UCSD-AML1 (cell line): ENCODE measurements around the gene PRSS27.

Experiments
- DNase-seq: peaks from one replicate; lab custom pipeline; 2025; ENCODE audit not compliant: unreplicated experiment; lab: John Stamatoyannopoulos, UW

Gene PRSS27

DNA sequence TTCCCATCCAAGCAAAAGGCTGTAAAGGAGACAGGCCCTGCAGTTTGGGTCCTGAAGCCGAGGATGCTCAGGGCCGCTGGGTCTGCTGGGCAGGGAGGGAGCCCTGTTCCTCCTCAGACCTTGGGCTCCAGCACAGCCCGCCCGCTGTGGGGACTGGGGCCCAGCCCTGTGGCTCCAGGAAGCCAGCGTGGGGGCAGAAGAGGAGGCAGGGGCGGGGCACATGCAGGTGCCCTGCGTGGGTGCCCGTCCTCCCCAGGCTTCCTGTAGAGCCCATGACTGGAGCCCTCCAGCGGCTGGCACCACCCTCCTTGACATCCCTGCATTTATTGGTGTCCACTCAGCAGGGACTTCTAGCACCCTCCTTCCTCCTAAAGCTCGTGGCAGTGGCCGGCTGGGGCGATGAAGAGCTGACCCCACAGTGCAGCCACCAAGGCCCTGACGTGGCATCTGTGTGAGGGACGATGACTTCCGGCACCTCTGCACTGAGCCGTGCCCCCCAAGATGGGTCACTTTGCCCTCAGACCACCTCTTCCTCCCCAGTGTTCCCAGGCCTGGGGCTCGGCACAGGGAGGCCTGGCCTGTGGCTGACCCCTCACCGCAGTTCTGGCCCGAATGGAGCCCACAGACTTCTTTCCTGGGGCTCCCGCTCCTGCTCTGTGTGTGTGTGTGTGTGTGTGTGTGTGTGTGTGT is 9.9 kb downstream of the PRSS27 start:
- DNase-seq: no peak

DNA sequence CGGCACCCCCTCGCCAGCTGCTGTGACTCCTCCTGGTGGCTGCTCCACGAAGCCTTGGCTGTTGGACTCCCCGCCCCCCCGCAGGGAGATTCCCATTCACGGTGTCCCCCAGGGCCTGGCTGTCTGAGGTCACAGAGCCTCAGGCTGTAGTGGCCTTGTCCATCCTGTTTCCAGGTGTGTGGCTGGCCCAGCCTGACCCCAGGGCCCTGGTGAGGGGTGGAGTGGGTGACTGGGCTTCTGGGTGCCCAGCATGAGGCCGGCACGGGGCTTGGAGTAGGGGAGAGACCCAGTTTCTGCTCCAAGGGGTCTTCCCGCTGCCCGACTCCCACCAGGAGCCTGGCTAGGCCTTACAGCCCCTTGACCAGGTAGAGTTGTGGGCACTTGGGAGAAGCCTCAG is 10.4 kb downstream of the PRSS27 start:
- no peak for DNase-seq

DNA sequence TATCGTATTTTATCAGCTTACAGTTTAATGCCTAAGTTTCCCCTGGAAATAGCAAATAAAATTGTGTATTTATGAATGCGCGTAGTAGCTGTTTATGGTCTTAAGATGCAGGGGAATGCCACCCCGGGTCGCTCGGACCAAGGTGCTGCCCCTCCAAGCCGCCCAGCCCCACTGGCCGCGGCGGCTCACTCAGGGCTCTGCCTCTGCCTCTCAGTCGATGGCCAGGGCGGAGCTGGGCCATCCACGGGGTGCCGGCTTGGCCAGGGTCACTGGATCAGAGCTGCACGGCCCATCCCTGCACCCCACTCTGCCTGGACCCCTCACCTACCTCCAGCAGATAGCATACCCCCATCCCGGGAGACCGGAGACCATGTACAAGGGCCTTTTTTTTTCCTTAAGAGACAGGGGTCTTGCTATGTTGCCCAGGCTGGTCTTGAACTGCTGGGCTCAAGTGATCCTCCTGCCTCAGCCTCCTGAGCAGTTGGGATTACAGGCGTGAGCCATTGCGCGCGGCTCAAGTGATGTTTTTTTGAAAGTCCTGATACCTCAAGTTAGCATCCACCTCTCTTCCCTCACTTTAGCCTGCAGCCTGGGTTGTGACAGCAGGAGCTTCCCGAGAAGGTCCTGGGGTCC is 11.0 kb downstream of the PRSS27 start:
- no peak for DNase-seq

DNA sequence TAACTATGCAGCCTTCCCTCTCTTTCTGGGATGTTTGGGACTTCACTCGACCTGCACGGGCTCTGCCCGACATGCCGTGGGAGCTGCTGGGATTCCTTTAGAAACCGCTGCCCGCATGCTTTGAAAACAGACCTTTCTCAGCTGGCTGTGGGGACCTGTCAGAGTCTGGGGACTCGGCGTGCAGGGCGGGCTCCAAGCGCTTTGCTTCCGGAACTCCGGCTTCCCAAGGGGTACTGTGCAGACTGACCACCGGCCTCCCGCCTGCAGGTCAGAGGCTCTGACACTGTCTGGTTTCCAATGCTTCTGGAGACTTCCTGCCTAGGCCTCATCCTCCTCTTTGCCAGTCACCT is 11.8 kb downstream of the PRSS27 start:
- no peak for DNase-seq

DNA sequence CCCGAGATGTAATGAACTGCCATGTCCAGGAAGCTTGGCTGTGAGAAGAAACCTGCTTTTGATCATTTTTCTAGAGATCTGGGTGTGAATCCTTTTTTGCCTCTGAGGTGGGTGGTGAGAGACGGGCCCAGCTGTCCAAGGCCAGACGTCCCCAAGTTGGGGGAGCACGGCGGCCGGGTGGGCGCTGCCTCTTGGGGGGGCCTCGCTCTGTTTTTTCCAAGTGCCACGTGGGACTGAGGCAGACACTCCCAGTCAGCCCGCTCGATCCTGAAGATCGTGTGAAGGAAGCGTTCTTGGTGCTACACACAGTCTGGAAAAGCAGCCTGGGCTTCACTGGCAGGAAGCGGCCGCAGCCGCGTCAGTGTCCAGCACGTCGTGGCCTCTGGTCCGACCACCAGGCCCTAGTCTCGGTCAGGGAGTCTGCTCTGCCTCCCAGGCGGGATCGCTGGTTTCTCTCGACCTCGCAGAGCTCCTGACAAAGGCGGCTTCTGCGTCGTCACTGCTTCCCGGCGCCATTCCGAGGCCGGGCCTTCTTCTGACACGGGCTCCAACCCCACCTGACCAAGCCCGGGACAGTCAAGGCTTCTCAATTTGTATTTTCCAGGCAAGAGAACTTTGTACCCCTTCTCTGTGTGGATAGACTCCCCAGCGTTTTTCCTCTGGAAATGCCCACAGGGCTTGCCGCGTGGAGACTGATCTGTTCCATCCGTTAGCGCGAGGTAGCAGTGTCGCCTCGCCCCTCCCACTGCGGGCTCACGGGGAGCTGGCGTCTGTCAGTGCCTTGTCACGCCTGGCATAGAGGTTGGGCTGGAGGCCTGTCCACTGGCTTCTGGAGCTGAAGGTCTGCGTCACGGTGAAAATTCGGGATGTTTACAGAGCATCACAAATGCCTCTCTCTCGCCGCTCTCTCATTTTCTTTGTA is 12.4 kb downstream of the PRSS27 start:
- no peak for DNase-seq

DNA sequence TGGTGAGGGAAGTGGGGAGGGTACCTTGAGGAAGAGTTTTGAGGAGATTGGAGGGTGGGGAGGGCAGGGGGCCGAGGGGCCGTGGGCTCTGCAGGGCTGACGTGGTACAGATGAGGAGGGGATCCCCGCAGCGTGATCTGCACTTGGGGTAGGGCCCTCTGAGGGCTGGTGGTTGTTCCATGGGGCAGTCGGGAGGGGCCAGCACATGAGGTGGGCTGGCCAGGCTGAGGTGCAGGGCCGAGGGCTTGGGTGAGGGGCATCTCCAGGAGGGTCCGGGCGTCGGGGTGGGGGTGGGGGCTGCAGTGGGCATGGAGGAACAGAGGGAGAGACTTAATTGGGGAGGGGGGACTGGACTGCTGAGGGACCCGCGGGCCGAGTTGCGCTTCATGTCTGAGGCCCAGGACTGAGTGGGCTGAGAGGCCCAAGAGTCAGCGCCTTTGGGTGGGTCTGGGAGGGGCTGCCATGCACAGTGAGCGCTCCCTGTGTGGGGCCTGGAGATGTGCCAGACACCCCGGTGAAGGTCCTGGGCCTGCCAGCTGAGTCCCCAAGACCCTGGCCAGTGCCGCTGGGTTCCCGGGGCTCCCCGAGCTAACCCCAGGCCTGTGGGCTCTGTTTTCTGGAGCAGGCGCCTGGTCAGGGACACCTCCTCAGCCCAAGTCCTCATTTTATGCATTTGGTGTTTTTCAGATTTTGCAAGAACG is 13.3 kb downstream of the PRSS27 start:
- no peak for DNase-seq

DNA sequence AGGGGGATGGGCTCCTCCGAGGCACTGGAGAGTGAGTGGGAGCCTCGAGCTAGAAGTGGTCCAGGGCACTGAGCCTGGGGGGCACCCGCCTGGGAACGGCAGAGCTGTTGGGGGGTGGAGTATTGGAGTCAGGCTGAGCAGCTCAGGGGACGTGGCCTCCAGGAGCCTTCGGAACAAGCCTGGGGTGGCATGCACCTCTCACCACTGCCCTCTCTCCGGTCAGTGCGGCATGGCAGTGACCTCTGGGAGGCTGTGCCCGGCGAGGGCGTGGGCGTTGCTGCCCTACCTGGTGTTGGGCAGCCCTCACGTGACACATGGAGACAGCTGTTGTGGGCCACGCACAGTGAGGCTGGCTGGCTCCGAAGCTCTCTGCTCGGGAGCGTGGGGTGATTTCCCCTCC is 13.9 kb downstream of the PRSS27 start:
- no peak for DNase-seq

DNA sequence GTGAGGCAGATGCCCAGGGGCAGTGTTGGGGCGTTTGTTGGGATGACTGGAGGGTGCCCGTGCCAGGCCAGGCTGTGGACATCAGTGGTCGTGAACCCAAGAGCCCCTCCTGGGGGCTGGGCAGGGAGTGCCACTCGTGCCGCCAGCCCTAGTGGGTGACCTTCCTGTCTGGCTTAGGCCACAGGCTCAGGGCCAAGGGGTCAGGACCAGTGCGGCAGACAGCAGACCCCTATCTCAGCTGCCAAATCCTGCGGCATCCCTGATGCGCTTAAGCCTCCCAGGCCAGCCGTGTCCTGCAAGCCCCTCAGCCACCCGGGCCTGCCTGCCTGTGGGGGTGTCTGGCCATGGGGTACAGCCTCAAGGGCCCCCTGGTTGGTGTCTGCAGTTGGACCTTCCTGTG is 14.7 kb downstream of the PRSS27 start:
- DNase-seq: no peak

DNA sequence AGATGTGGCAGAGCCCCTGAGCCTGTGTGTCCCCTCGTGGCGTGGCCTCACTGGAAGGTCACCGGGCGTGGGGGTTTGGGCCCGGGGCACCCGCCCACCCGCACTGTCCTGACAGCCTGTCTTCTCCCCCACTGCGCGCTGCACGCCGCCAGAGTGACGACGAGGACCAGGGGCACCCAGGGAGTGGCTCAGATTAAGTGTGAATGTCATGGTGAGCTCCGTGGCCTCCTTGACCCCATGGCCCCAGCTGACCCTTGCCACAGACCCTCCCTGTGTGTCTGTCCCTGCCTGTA is 15.1 kb downstream of the PRSS27 start:
- no peak for DNase-seq

DNA sequence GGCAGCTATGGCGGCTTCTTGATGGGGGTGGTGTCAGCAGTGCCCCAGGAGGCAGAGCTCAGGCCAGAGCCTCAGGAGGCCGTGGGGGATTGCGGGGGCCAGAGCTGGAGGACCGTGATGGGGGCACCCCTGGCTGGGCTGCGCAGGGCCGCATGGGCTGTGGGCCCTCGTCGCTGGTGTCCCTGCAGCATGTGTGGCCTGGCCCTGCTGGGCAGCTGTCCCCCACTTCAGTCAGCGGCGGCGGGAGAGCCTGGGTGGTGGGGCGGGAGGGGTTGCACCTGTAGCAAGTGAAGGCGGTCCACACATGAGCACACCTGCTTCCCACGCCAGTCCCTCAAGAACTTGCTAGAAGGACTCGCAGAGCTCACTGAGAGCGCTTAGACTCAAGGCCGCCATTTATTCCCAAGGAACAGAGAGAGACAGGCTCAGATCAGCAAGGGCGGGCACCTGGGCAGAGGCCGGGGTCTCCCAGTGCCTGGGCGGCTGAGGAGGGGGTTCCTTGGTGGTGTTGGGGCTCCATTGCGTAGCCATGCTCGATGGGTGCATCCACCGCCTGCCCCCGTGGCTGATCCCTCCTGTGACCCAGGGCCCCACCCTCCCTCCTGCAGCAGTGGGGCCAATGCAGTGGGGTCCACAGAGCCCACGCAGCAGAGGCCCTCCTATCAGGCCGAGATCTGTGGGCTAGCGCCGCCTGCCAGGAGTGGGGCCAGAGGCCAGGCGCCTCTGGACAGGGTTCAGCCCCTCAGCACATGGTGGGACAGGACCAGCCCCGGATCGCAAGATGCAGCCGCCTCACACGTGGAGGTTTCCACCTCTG is 15.7 kb downstream of the PRSS27 start:
- no peak for DNase-seq

DNA sequence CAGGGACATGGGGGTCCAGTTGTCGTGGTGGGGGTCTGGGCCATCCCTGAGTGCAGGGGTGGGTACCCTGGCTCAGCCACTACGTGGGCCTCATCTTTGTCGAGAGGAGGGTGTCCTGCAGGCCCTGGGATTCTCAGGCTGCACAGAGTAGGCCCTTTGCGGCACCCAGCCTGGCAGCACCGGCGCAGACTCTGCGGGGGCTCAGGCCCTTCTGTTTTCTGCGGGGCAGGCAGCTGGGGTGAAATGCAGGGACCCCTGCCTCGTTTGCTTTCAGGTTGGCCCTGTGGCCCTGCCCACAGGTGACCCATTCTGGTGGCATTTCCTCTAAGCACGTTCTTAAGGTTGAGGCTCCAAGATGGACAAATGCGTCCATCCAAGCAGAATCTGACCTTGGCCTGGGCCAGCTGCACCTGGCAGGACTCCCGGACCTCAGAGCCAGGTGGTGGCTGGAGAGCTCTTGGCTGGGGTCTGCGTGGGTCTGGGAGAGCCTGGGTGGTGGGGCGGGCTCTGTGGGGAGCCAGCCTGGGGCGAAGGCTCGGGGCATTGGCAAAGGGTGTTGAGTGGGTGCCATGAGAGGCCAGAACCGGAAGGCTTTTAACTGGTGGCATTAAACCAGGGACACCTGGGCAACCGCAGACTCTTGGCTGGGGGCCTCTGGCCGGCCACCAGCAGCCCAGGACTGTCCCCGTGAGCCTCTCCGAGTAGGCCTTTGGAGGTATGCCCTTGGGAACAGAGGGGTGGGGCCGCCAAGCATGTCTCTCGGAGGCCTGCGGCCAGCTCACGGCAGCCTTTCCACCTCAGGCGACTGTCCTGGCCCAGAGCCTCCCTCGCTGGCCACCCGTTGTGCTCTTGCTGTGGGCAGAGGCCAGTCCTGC is 16.9 kb downstream of the PRSS27 start:
- DNase-seq: no peak

DNA sequence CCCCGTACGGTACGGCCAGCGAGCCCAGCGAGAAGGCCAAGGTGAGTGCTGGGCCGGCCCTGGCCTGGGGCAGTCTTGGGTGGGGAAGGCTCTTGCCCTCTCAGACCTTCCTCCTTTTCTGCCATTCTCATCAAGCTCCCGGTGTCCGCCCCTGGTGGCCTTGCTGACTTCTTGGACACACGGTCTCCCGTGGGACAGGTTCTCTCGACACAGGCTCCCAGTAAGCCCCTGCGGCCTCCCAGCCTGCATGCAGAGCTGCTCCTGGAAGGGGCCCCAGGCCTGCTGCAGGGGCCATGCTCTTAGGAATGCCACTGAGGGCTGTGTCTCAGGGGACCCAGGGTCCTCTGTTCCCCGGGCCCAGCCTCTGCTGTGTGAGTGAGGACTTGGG is 17.6 kb downstream of the PRSS27 start:
- no peak for DNase-seq

DNA sequence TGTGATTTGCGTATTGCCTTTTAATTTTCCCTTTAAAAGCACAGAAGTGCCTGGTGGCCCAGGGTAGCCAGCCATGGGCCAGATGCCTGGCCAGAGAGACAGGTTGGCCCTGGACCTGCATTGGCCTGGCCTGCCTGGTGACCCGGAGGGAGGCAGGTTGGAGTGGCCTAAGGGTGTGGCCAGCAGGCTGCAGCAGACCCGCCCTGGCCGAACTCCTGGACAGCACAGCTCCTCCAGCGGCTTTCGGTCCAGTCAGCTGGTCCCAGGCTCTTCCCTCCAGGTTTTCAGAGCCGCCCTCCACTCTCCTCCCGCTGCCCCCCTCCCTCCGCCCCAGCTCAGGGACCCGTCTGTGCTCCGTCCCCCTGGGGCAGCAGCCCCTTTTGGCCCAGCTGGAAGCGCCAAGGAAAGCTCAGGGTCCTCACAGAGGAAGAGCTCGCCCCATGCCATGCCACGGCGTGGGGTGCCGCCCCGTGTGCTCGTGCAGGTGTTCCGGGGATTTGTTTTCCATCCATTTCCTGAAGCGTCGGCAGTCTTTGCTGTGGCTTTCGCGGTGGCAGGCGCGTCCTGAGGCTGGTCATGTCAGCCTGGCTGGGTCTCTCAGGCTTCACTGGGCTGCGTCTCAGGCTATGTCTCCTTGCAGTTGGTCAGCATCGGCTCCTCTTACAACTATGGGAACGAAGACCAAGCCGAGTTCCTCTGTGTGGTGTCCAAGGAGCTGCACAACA is 18.1 kb downstream of the PRSS27 start:
- DNase-seq: no peak

DNA sequence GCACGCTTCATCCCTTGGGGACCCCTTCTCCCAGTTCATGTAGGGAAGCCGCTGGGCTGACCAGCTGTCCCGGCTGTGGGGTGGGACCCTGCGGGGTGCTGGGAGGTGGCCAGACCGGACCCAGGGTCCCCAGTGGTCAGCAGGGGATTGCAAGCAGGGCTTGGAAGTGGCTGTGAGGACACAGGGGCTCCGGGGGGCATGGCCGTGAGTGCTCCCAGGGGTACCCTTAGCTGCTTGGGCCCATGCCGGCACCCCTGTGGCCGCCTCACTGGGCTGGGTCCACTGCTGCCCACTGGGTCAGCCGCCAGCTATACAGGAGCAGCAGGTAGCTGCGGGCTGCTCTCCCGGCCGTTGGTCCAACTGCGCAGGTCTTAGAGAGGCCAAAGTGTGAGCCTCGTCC is 18.8 kb downstream of the PRSS27 start:
- no peak for DNase-seq

DNA sequence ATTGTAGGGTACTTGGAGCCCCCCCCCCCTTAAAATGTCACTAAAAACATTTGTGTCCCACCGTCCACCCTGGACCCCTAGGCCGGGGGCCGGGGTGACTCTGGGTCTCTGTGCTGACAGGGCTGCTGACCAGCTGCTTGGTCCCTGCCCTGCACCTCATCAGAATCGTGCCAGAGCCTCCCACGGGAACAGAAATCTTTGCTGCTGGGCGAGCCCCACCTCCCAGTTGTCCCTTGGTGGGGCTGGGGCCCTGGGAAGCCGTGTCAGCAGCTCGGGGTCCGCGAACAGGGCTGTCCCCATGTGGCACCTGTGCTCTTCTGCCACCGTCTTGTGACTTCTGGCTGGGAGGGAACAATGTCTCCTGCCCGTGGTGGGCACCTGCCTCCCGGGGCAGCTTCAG is 19.2 kb downstream of the PRSS27 start:
- no peak for DNase-seq

DNA sequence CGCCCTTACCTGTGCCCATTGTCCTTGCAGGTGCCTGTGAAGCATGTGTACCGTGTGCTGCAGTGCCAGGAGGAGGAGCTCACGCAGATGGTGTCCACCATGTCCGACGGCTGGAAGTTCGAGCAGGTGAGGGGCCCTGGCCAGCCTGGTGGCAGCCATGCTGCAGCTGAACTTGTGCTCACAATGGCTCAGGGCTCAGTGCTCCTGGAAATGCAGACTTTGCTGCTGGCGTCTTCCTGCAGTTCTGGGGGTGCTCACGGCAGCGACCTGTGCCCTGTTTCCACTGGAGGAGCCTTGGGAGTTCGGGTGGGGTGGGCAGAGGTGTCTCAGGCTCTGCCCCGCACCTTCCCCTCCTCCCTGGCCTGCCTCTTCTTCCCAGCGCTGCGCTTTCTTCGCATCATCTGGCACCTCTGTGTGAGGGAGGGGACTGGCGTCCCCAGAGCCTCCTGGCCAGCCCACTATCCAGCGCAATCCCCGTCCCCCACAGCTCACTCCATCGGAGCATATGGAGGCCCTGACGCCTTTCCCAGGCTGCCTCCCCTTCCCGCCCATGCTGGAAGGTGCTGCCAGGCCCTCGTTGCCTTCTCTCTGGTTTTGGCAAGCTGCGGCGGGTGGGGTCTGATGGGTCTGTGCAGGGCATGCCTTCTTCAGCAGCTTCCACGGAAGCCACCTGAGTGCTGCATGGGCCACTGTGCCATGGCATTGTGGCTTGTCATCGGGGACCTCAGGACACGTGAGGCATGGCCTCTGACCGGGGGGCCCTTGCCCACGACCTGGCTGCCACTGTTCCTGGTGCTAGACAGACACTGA is 20.0 kb downstream of the PRSS27 start:
- no peak for DNase-seq

DNA sequence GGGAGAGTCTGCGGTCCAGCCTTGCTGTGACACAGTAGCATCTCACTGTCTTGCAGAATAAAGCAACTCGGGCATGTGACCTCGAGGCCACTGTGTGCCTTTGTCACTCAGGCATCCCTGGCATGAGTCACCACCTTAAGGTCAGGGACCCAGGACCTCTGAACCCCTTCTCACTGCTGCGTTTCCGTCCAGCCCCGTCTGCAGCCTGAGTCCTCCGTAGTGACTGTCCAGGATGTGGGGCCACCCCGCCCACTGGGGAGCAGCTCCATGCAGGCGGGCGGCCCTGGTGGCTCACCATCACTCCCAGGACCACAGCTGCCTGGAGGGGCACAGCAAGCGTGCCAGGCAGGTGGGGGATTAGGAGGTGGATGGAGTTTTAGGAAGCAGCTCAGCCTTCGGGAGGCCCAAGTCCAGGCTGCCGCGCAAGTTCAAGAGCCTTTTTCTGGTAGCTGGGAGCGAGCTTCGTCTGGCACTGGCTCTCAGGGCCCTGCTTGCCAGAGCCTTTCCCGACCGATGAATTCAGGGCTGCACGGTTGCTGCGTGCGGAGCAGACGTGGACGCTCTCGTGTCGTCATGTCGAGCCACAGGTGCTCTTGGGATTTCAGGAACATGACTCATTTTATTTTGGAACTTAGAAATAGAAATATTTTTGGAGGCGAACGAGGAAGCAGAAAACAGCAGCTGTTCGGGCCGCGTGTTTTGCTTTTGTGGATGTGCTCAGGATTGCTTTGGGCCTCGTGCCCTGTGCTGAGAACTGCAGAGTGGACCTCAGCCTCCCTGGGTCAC is 20.9 kb downstream of the PRSS27 start:
- no peak for DNase-seq
